SK-N-SH (cell line): ENCODE measurements around the gene PLA2G6.

Experiments used
- ELF1 ChIP-seq: IDR thresholded peaks from 2 replicates; pipeline ENCODE4 v1.4.0; 2012
- EP300 ChIP-seq, 2 experiments: IDR thresholded peaks; 2 replicates each; pipeline versions ENCODE4 v1.4.0 to v1.6.1; 2012; ENCODE audit warnings: borderline replicate concordance in 1 of 2, low read depth in 1 of 2, low read length in 1 of 2
- EZH2phosphoT487 ChIP-seq: fragments of 200-600 bp; sonication (generic); IDR thresholded peaks from 2 replicates; pipeline ENCODE4 v1.6.1; 2017; ENCODE audit warnings: low read depth, mixed run types, mild to moderate bottlenecking, antibody characterized with exemption, moderate library complexity, borderline replicate concordance
- FOXM1 ChIP-seq: IDR thresholded peaks from 2 replicates; pipeline ENCODE4 v1.4.0; 2012; ENCODE audit warnings: low read depth, mild to moderate bottlenecking
- USF2 ChIP-seq: fragments of 150-350 bp; IDR thresholded peaks from 2 replicates; pipeline ENCODE4 v1.6.1; 2017; ENCODE audit warnings: antibody characterized with exemption, low read length, low read depth, borderline replicate concordance
- TF ChIP-seq, protein P1 (sequence below): fragments of 200-600 bp; sonication (generic); IDR thresholded peaks from 2 replicates; pipeline ENCODE4 v1.6.1; 2017; ENCODE audit warnings: antibody characterized with exemption, mild to moderate bottlenecking, moderate library complexity

- TF ChIP-seq USF2 (no peak), EP300 (IDR thresholded peaks at IDR 0.05; ENCODE audit: borderline replicate concordance in 1 of 2, low read depth in 1 of 2, low read length in 1 of 2) (no peak), ELF1 (no peak), EZH2phosphoT487 (no peak), FOXM1 (no peak)
- TF ChIP-seq, protein P1, sequence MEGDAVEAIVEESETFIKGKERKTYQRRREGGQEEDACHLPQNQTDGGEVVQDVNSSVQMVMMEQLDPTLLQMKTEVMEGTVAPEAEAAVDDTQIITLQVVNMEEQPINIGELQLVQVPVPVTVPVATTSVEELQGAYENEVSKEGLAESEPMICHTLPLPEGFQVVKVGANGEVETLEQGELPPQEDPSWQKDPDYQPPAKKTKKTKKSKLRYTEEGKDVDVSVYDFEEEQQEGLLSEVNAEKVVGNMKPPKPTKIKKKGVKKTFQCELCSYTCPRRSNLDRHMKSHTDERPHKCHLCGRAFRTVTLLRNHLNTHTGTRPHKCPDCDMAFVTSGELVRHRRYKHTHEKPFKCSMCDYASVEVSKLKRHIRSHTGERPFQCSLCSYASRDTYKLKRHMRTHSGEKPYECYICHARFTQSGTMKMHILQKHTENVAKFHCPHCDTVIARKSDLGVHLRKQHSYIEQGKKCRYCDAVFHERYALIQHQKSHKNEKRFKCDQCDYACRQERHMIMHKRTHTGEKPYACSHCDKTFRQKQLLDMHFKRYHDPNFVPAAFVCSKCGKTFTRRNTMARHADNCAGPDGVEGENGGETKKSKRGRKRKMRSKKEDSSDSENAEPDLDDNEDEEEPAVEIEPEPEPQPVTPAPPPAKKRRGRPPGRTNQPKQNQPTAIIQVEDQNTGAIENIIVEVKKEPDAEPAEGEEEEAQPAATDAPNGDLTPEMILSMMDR, result no peak
These were observed 51.8 kb downstream of the PLA2G6 start for GRCh38 chr22:38129856-38130255.
